Immature natural killer cell (primary cell): ENCODE results near the gene ERBB2. TPM values are rescaled to one million over a fixed set of nuclear protein-coding genes. Genes with fewer than 3 reads are reported as not detected.
"Not testable (repeated sequence)": the region's sequence is repeated elsewhere in the genome, so short reads cannot be mapped to it uniquely, and the experiment has no call there.

Source experiments
- DNase-seq, 3 donors: peaks; one replicate each; pipeline ENCODE4 v3.0.0; 2022; ENCODE audit warnings: mixed read lengths in 1 of 3
- H3K27ac Mint-ChIP-seq, 6 donors: one replicate each; pipeline ENCODE4 v1.8.0; 2020; ENCODE audit warnings: mixed read lengths in 6 of 6, mild to moderate bottlenecking in 5 of 6, inconsistent platforms in 4 of 6, moderate library complexity in 3 of 6
- H3K27me3 Mint-ChIP-seq, 3 donors: one replicate each; pipeline ENCODE4 v1.8.0; 2020 to 2021; ENCODE audit warnings: low read depth in 3 of 3, mild to moderate bottlenecking in 3 of 3, mixed read lengths in 3 of 3, moderate library complexity in 3 of 3, inconsistent platforms in 1 of 3
- H3K36me3 Mint-ChIP-seq, 3 donors: one replicate each; pipeline ENCODE4 v1.8.0; 2020; ENCODE audit warnings: mixed read lengths in 3 of 3, inconsistent platforms in 2 of 3, mild to moderate bottlenecking in 2 of 3
- H3K4me1 Mint-ChIP-seq, 2 donors: one replicate each; pipeline ENCODE4 v1.8.0; 2020; ENCODE audit warnings: inconsistent platforms in 2 of 2, mild to moderate bottlenecking in 2 of 2, mixed read lengths in 2 of 2, moderate library complexity in 1 of 2
- H3K4me3 Mint-ChIP-seq, 5 donors: one replicate each; pipeline ENCODE4 v1.8.0; 2020; ENCODE audit warnings: mild to moderate bottlenecking in 5 of 5, mixed read lengths in 5 of 5, inconsistent platforms in 3 of 5, moderate library complexity in 3 of 5
- H3K9me3 Mint-ChIP-seq, 6 donors: one replicate each; pipeline ENCODE4 v1.8.0; 2020; ENCODE audit warnings: mild to moderate bottlenecking in 6 of 6, mixed read lengths in 6 of 6, inconsistent platforms in 4 of 6, moderate library complexity in 3 of 6
- polyA plus RNA-seq, 3 donors: library from polyadenylated mRNA; unstranded; fragments of 300-500 nt; fragmentation: Illumina TruSeq; gene quantifications; one replicate each; pipeline ENCODE4 v1.2.3, GENCODE V29; 2021

The ERBB2 gene
- polyA plus RNA-seq, 3 donors from 2014 or later, result 14.5 to 49.2 (median 25.2) TPM

- no peaks in the 10 kb centered on the region for H3K27me3 Mint-ChIP-seq
- peaks cover 0 to 26% (median 9%) of the 10 kb centered on the region in 3 donors for H3K36me3 Mint-ChIP-seq
- H3K9me3 Mint-ChIP-seq, result no peaks in the 10 kb centered on the region
- H3K4me1 Mint-ChIP-seq, result peaks cover 0 to 2% of the 10 kb centered on the region in 2 donors
- DNase-seq, result no peak
- H3K27ac Mint-ChIP-seq, result no peak overlapping the region
- no peak overlapping the region for H3K4me3 Mint-ChIP-seq
These were observed 22.2 kb downstream of the ERBB2 start for GRCh38 chr17:39722104-39722503.

- no peak overlapping the region for H3K4me3 Mint-ChIP-seq
- H3K9me3 Mint-ChIP-seq, result no peaks in the 10 kb centered on the region
- H3K36me3 Mint-ChIP-seq, result peaks cover 0 to 17% (median 5%) of the 10 kb centered on the region in 3 donors
- DNase-seq, result no peak
- H3K27me3 Mint-ChIP-seq, result no peaks in the 10 kb centered on the region
- peak overlapping the region in 1 of 6 donors; percentile 68 for H3K27ac Mint-ChIP-seq
- peaks cover 2 to 6% of the 10 kb centered on the region in 2 donors for H3K4me1 Mint-ChIP-seq
These were observed 23.3 kb downstream of the ERBB2 start for GRCh38 chr17:39722965-39723848.

GRCh38 chr17:39724731-39725130 lies 24.9 kb downstream of the ERBB2 start:
- peaks cover 0 to 15% (median 3%) of the 10 kb centered on the region in 3 donors for H3K36me3 Mint-ChIP-seq
- peak overlapping the region in 1 of 6 donors; percentile 17 for H3K27ac Mint-ChIP-seq
- H3K9me3 Mint-ChIP-seq, result no peaks in the 10 kb centered on the region
- no peak for DNase-seq
- no peak overlapping the region for H3K4me3 Mint-ChIP-seq
- H3K4me1 Mint-ChIP-seq, result peaks cover 17 to 19% of the 10 kb centered on the region in 2 donors
- H3K27me3 Mint-ChIP-seq, result no peaks in the 10 kb centered on the region

GRCh38 chr17:39725923-39726322 lies 26.1 kb downstream of the ERBB2 start:
- Mint-ChIP-seq H3K27ac (peak overlapping the region; percentile 13 to 78 (median 51)), H3K36me3 (peaks cover 0 to 15% (median 3%) of the 10 kb centered on the region in 3 donors), H3K4me1 (peaks cover 20 to 22% of the 10 kb centered on the region in 2 donors)
- H3K4me3 Mint-ChIP-seq, DNase-seq, H3K27me3 Mint-ChIP-seq, H3K9me3 Mint-ChIP-seq: not testable (repeated sequence)

- peaks cover 0 to 1% (median 0%) of the 10 kb centered on the region in 6 donors for H3K9me3 Mint-ChIP-seq
- DNase-seq, result no peak
- peaks cover 20 to 25% of the 10 kb centered on the region in 2 donors for H3K4me1 Mint-ChIP-seq
- H3K27me3 Mint-ChIP-seq, result peaks cover 2 to 4% (median 2%) of the 10 kb centered on the region in 3 donors
- H3K27ac Mint-ChIP-seq, result peak overlapping the region in 5 of 6 donors; percentile 18 to 78 (median 64)
- H3K36me3 Mint-ChIP-seq, result peaks cover 0 to 15% (median 3%) of the 10 kb centered on the region in 3 donors
- H3K4me3 Mint-ChIP-seq, result no peak overlapping the region
These were observed 26.8 kb downstream of the ERBB2 start for GRCh38 chr17:39726617-39727016.

GRCh38 chr17:39727556-39727955 lies 27.7 kb downstream of the ERBB2 start:
- Mint-ChIP-seq H3K36me3 (peaks cover 0 to 15% (median 3%) of the 10 kb centered on the region in 3 donors), H3K27me3 (peaks cover 2 to 6% (median 2%) of the 10 kb centered on the region in 3 donors), H3K4me1 (peaks cover 20 to 25% of the 10 kb centered on the region in 2 donors), H3K27ac (peak overlapping the region in 2 of 6 donors; percentile 15 to 18), H3K4me3 (no peak overlapping the region), H3K9me3 (peaks cover 0 to 1% (median 0%) of the 10 kb centered on the region in 6 donors)
- no peak for DNase-seq

- Mint-ChIP-seq H3K9me3 (peaks cover 0 to 1% (median 0%) of the 10 kb centered on the region in 6 donors), H3K27ac (peak overlapping the region; percentile 88 to 97 (median 95)), H3K27me3 (peaks cover 2 to 6% (median 2%) of the 10 kb centered on the region in 3 donors), H3K4me3 (peak overlapping the region; percentile 87 to 95 (median 90)), H3K4me1 (peaks cover 20 to 25% of the 10 kb centered on the region in 2 donors), H3K36me3 (peaks cover 0 to 11% (median 3%) of the 10 kb centered on the region in 3 donors)
- DNase-seq, result no peak
These were observed 29.5 kb downstream of the ERBB2 start for GRCh38 chr17:39729280-39729851.

GRCh38 chr17:39730095-39730921 lies 30.4 kb downstream of the ERBB2 start, which contains the start of gene MIEN1:
MIEN1 (minus strand) TSS chr17:39730532; CDS start chr17:39730495, 37 bp downstream.
- DNase-seq, result peak; percentile 95
- Mint-ChIP-seq H3K36me3 (peaks cover 0 to 11% (median 3%) of the 10 kb centered on the region in 3 donors), H3K4me3 (peak within 1 kb of the TSS; percentile 87 to 95 (median 90)), H3K27me3 (peaks cover 2 to 6% (median 2%) of the 10 kb centered on the region in 3 donors), H3K27ac (peak within 1 kb of the TSS; percentile 88 to 97 (median 95)), H3K4me1 (peaks cover 20 to 25% of the 10 kb centered on the region in 2 donors), H3K9me3 (peaks cover 0 to 1% (median 0%) of the 10 kb centered on the region in 6 donors)

GRCh38 chr17:39732586-39732985 lies 32.7 kb downstream of the ERBB2 start:
- Mint-ChIP-seq H3K4me3 (peak overlapping the region; percentile 4 to 78 (median 57)), H3K27me3 (peaks cover 2 to 6% (median 6%) of the 10 kb centered on the region in 3 donors), H3K4me1 (peaks cover 19 to 20% of the 10 kb centered on the region in 2 donors), H3K36me3 (peaks cover 0 to 5% (median 3%) of the 10 kb centered on the region in 3 donors), H3K9me3 (peaks cover 0 to 1% (median 0%) of the 10 kb centered on the region in 6 donors), H3K27ac (peak overlapping the region; percentile 6 to 83 (median 47))
- DNase-seq, result no peak

- DNase-seq, result no peak
- Mint-ChIP-seq H3K9me3 (peaks cover 0 to 1% (median 0%) of the 10 kb centered on the region in 6 donors), H3K27me3 (peaks cover 10 to 13% (median 11%) of the 10 kb centered on the region in 3 donors), H3K36me3 (no peaks in the 10 kb centered on the region), H3K4me3 (no peak overlapping the region), H3K4me1 (peaks cover 7 to 9% of the 10 kb centered on the region in 2 donors), H3K27ac (peak overlapping the region in 1 of 6 donors; percentile 35)
These were observed 36.0 kb downstream of the ERBB2 start for GRCh38 chr17:39735882-39736281.

GRCh38 chr17:39736319-39737165 lies 36.7 kb downstream of the ERBB2 start:
- H3K4me3 Mint-ChIP-seq, result no peak overlapping the region

GRCh38 chr17:39737206-39737759 lies 37.4 kb downstream of the ERBB2 start:
- peaks cover 7 to 8% of the 10 kb centered on the region in 2 donors for H3K4me1 Mint-ChIP-seq
- no peaks in the 10 kb centered on the region for H3K9me3 Mint-ChIP-seq
- DNase-seq, result no peak
- no peak overlapping the region for H3K27ac Mint-ChIP-seq
- no peak overlapping the region for H3K4me3 Mint-ChIP-seq
- peaks cover 11 to 12% (median 11%) of the 10 kb centered on the region in 3 donors for H3K27me3 Mint-ChIP-seq
- H3K36me3 Mint-ChIP-seq, result no peaks in the 10 kb centered on the region

More at GRCh38 chr17:39736319-39737165, 36.7 kb downstream of the ERBB2 start:
- DNase-seq, result no peak
- peak overlapping the region in 1 of 6 donors; percentile 35 for H3K27ac Mint-ChIP-seq
- no peaks in the 10 kb centered on the region for H3K36me3 Mint-ChIP-seq
- peaks cover 11 to 12% (median 11%) of the 10 kb centered on the region in 3 donors for H3K27me3 Mint-ChIP-seq
- H3K9me3 Mint-ChIP-seq, result no peaks in the 10 kb centered on the region
- peaks cover 7% of the 10 kb centered on the region in 2 donors for H3K4me1 Mint-ChIP-seq
